GM12892 (cell line): ENCODE data around the gene NDUFAB1.

ENCODE experiments used
- POLR2A ChIP-seq: IDR thresholded peaks from 2 replicates; pipeline ENCODE4 v1.6.1; 2011; ENCODE audit warnings: low read depth, low read length, control low read depth
- TAF1 ChIP-seq: IDR thresholded peaks from 2 replicates; pipeline ENCODE4 v1.6.1; 2011; ENCODE audit warnings: low read depth, mild to moderate bottlenecking, control low read depth, low read length, borderline replicate concordance

GRCh38 chr16:23566724-23567123 lies 29.4 kb downstream of the NDUFAB1 start:
- TF ChIP-seq POLR2A, result no peak
- TF ChIP-seq TAF1, result no peak
